Caco-2 (cell line): ENCODE results near the gene DRG1. TPM values are rescaled to one million over a fixed set of nuclear protein-coding genes. Genes with fewer than 3 reads are reported as not detected.

Experiments used
- Bru-seq: library from RNA; stranded (reverse); fragments of 400-500 nt; gene quantifications from one replicate; lab custom pipeline; 2021; lab: Mats Ljungman, UMichigan
- BruChase-seq, 2 experiments: library from RNA; stranded (reverse); fragments of 400-500 nt; gene quantifications; one replicate each; lab custom pipeline; 2021; lab: Mats Ljungman, UMichigan
- BruUV-seq: library from RNA; stranded (reverse); fragments of 400-500 nt; replicated peaks from 2 replicates; lab custom pipeline; 2021; lab: Mats Ljungman, UMichigan
- CTCF ChIA-PET: fragments of 300-600 bp; sonication (Branson Sonifier 250); formaldehyde crosslinking; loops from one replicate; lab custom pipeline; 2022; ENCODE audit warnings: antibody characterized with exemption; lab: Charles Lee
- POLR2A ChIA-PET: fragments of 300-600 bp; sonication (Branson Sonifier 250); formaldehyde crosslinking; loops from one replicate; lab custom pipeline; 2022; ENCODE audit warnings: antibody characterized with exemption; lab: Charles Lee
- DNase-seq, 2 experiments: peaks; one replicate each; pipeline versions ENCODE4 v3.0.0 to v3.0.0-alpha.2; 2020 to 2022
- H3K27me3 ChIP-seq: replicated peaks from 2 replicates; pipeline ENCODE4 v1.6.0; 2011; ENCODE audit warnings: low read length; ENCODE audit not compliant: control insufficient read depth, insufficient read depth
- H3K36me3 ChIP-seq: 2 replicates; pipeline ENCODE4 v1.5.1; 2011; ENCODE audit warnings: low read length; ENCODE audit not compliant: control insufficient read depth, insufficient read depth
- H3K4me1 ChIP-seq: fragments of 250-450 bp; sonication (Bioruptor Pico); 2 replicates; pipeline ENCODE4 v1.5.1; 2020; ENCODE audit warnings: mild to moderate bottlenecking
- H3K4me3 ChIP-seq: 2 replicates; pipeline ENCODE4 v1.5.1; 2011; ENCODE audit warnings: low read depth, mild to moderate bottlenecking, control low read depth, low read length
- H3K9me3 ChIP-seq: fragments of 250-450 bp; sonication (Bioruptor Pico); 2 replicates; pipeline ENCODE4 v1.5.1; 2020; ENCODE audit warnings: mild to moderate bottlenecking, moderate library complexity
- H3K27ac Mint-ChIP-seq: one replicate; pipeline ENCODE4 v1.8.0; 2022; ENCODE audit warnings: mixed read lengths; ENCODE audit not compliant: unreplicated experiment
- H3K27me3 Mint-ChIP-seq: one replicate; pipeline ENCODE4 v1.8.0; 2022; ENCODE audit warnings: mixed read lengths; ENCODE audit not compliant: insufficient read depth, unreplicated experiment
- H3K36me3 Mint-ChIP-seq: one replicate; pipeline ENCODE4 v1.8.0; 2022; ENCODE audit warnings: mild to moderate bottlenecking, mixed read lengths; ENCODE audit not compliant: insufficient read depth, unreplicated experiment
- H3K4me1 Mint-ChIP-seq: one replicate; pipeline ENCODE4 v1.8.0; 2022; ENCODE audit warnings: low read depth, mixed read lengths; ENCODE audit not compliant: unreplicated experiment
- H3K4me3 Mint-ChIP-seq: one replicate; pipeline ENCODE4 v1.8.0; 2022; ENCODE audit warnings: mild to moderate bottlenecking, moderate library complexity, mixed read lengths; ENCODE audit not compliant: unreplicated experiment
- H3K9me3 Mint-ChIP-seq: one replicate; pipeline ENCODE4 v1.8.0; 2022; ENCODE audit warnings: mixed read lengths; ENCODE audit not compliant: unreplicated experiment
- CTCF ChIP-seq, 2 experiments: fragments of 200-600 bp in 1 of 2; IDR thresholded peaks; 1 replicate in 1 of 2; 2 replicates in 1 of 2; pipeline versions ENCODE4 v1.5.1 to v1.8.0; 2011 to 2022; ENCODE audit warnings: antibody characterized with exemption in 1 of 2, control low read depth in 1 of 2, inconsistent platforms in 1 of 2, low read depth in 1 of 2, low read length in 1 of 2, mild to moderate bottlenecking in 1 of 2, moderate library complexity in 1 of 2; ENCODE audit not compliant: insufficient read depth in 1 of 2, severe bottlenecking in 1 of 2, unreplicated experiment in 1 of 2
- intact Hi-C: fragments of 100-400 bp; cut with micrococcal nuclease; formaldehyde crosslinking; loops from one replicate; pipeline ENCODE4 v1.10.0; 2022; ENCODE audit not compliant: unreplicated experiment
- long read RNA-seq: library from polyadenylated mRNA; stranded (forward); transcript quantifications from one replicate; pipeline ENCODE4 v2.0.0, GENCODE V29; 2022
- total RNA-seq: library from RNA; stranded (reverse); gene quantifications from 2 replicates; pipeline ENCODE4 v1.2.3, GENCODE V29; 2022

The DRG1 gene
- total RNA-seq (78.3 and 87.6 TPM in 2 replicates), Bru-seq, nascent RNA (percentile 64 among the genes with signal in this experiment), BruChase-seq, experiment 1, labeled RNA remaining after a 2-hour chase (percentile 63 among the genes with signal in this experiment), BruChase-seq, experiment 2, labeled RNA remaining after a 6-hour chase (percentile 72 among the genes with signal in this experiment)
- long read RNA-seq, transcript DRG1-201 (9 exons, 1,746 nt), result major isoform, 200 of 244 reads
- long read RNA-seq, partial matches to known transcripts, result 3 of 244 reads
- long read RNA-seq, other reads (novel, unspliced or antisense), result 41 of 244 reads

GRCh38 chr22:31399211-31400022 is at the start of gene DRG1:
Gene DRG1, plus strand, starts transcription at chr22:31399604. Its CDS starts 80 bp downstream, at chr22:31399684.
- intact Hi-C loops, result loop anchor here (1.0 kb wide), 1 partner anchor 53 kb away; the partner anchor contains the start of gene PATZ1
- POLR2A ChIA-PET, result interaction anchor here (0.5 to 1.3 kb wide), 3 partner anchors 14 to 228 kb away, joined by 3 to 11 read pairs (median 3); partner anchors contain the start of gene PATZ1
- no TSS peak for BruUV-seq

GRCh38 chr22:31349960-31350359 is 49.4 kb upstream of the DRG1 start:
- no peaks in the 10 kb centered on the region for H3K9me3 Mint-ChIP-seq
- no TSS peak for BruUV-seq
- DNase-seq, result no peak

More at GRCh38 chr22:31399211-31400022, at the start of gene DRG1:
- Mint-ChIP-seq H3K4me3 (peak within 1 kb of the TSS; percentile 90), H3K4me1 (no peaks in the 10 kb centered on the region), H3K27me3 (no peaks in the 10 kb centered on the region), H3K9me3 (no peaks in the 10 kb centered on the region), H3K36me3 (peaks cover 55% of the 10 kb centered on the region), H3K27ac (peak within 1 kb of the TSS; percentile 84)
- DNase-seq, result peak; percentile 97
- H3K4me1 ChIP-seq, result no peaks in the 10 kb centered on the region; the same call in 1 of the 2 replicates
- no peaks in the 10 kb centered on the region for H3K27me3 ChIP-seq
- CTCF ChIA-PET, result interaction anchor here (0.5 to 1.0 kb wide), 2 partner anchors 18 to 53 kb away, joined by 3 to 6 read pairs; partner anchors contain the start of gene PATZ1
- no peaks in the 10 kb centered on the region for H3K9me3 ChIP-seq
- no peak for TF ChIP-seq CTCF (IDR thresholded peaks at IDR 0.05; ENCODE audit: insufficient read depth in 1 of 2, low read depth in 1 of 2, low read length in 1 of 2, severe bottlenecking in 1 of 2, unreplicated experiment in 1 of 2)
- peak within 1 kb of the TSS; percentile 76 for H3K4me3 ChIP-seq
- H3K36me3 ChIP-seq, result no peaks in the 10 kb centered on the region

More at GRCh38 chr22:31349960-31350359, 49.4 kb upstream of the DRG1 start:
- Mint-ChIP-seq H3K36me3 (peaks cover 7% of the 10 kb centered on the region), H3K27me3 (no peaks in the 10 kb centered on the region), H3K4me1 (no peaks in the 10 kb centered on the region), H3K27ac (no peak overlapping the region), H3K4me3 (no peak overlapping the region)
- Histone ChIP-seq H3K4me3 (no peak overlapping the region), H3K9me3 (no peaks in the 10 kb centered on the region), H3K36me3 (no peaks in the 10 kb centered on the region), H3K4me1 (peaks cover 7% of the 10 kb centered on the region), H3K27me3 (no peaks in the 10 kb centered on the region)
- ChIA-PET POLR2A (no interaction called here), CTCF (interaction anchor here (0.5 kb wide), 1 partner anchor 81 kb away, joined by 4 read pairs; no protein-coding TSS in a partner anchor)
- no peak for TF ChIP-seq CTCF (IDR thresholded peaks at IDR 0.05; ENCODE audit: insufficient read depth in 1 of 2, low read depth in 1 of 2, low read length in 1 of 2, severe bottlenecking in 1 of 2, unreplicated experiment in 1 of 2)
- intact Hi-C loops, result no loop called here
